LoVo (cell line): ENCODE measurements around the gene ZNF423.

Experiments used
- DNase-seq: peaks from one replicate; pipeline ENCODE4 v3.0.0-alpha.2; 2016; ENCODE audit warnings: low spot score

The ZNF423 gene

DNA sequence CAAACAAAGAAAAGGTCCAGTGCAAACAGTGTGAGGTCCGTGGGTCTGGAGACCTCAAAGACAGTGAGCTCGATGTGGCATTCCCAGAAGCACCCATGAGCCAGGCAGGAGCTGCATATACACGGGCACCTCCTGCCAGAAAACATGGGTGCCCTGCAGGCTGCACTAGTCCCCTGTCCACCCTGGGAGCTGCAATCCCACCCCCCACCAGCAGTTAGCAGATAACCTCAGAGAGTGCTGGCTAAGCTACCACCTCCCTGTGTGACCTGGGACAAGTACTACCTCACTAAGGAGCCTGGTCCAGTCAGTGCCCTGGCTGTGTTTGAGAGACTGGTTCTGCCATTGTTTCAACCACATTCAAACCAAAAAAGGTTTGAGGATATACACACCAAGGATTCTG is 135.7 kb downstream of the ZNF423 start:
- DNase-seq = no peak

DNA sequence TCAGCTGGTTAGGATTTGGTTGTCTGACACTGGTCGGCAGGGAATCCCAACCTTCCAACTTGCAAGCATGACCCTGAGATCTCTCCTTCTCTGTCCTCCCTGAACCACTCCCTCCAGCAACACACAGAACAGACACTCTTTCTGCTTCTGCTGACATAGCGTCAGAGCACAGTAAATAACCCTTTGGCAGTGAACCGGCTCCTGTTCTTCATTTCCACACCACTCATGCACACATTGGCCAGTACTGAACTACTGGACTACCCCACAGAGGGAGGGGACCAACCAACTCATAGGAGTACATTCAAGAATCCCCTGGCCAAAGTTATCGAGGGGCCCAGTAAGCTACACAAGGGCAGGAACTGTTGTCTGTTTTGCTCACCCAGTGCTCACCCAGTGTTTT is 138.2 kb downstream of the ZNF423 start:
- no peak for DNase-seq

DNA sequence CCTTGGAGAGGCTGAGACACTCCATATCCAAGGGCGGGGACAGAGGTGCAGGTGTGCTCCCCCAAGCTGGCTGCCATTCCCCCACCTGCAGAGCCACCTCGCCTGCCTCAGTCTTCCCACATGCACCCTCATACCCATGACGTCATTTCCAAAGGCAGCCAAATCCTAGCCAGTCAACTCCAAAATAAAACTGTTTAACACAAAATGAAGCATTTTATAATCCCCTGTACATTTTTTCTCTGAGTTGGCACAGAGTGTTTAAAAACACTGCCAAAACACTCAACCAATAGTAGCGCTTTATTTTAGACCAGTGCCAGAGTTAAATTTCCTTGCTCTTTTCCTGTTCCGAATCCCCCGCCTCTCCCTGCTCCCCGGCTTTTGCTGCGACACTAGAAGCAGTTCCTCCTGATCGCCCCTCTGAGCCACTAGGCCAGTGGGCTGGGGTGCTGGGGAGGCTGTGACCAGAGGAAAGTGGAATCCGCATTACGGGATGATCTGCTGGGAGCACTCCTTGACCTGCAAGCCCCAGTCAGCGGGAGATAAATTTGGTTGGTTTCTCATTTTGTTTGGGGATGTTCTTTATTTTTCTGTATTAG is 139.5 kb downstream of the ZNF423 start:
- no peak for DNase-seq

DNA sequence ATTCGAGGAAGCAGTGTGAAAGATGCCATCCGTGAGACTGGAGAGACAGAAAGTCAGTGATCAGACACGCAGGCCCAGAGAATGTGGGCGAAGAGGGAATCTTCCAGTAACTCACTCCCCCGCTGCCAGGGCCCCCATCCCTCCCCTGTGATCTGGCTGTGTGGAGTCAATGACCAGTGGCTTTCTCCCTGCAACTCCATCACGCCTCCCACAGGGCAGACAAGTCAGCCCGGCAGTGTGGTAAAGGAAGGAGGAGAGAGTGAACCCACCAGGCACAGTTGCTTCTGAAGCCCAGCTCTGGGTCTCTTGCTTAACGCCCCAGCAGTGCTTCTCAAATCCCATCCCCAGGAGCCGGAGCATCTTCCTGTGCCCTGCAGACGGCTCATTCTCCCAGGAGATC is 142.1 kb downstream of the ZNF423 start:
- no peak for DNase-seq

DNA sequence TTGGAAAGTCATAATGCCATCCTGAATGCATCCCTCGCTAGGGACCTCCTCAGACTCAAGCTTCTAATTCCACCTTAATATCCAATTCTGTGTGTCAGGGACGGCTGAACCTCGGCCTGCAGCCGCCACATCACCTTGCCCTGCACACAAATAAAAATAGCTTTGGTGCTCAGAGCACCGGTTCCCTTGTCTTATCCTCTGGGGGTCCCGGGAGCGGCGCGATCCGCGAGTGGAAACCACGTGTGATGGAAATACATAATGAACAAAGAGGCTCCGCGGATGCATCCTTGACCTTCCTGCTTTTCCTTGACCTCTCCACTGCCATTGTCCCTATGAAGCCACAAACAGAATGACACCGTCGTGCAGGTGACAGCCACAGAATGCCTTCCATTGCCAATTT is 143.4 kb downstream of the ZNF423 start:
- no peak for DNase-seq

DNA sequence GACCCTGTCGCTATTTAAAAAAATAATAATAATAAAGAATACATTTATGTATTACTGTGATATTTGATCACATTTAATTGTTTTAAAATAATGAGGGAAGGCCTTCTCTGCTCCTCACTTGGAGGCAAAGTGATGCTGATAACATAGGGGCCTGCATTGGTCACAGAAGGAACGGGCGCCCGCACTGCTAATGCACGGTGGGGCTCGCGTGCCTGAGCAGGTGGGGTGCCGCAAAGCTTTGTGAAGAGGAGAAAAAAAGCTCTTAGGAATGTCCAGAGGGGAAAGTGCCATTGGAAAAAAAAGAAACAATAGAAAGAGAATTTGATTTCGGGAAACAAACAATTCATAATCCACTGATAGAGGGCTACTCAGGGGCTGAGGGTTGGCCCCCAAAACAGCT is 143.8 kb downstream of the ZNF423 start:
- DNase-seq = no peak

DNA sequence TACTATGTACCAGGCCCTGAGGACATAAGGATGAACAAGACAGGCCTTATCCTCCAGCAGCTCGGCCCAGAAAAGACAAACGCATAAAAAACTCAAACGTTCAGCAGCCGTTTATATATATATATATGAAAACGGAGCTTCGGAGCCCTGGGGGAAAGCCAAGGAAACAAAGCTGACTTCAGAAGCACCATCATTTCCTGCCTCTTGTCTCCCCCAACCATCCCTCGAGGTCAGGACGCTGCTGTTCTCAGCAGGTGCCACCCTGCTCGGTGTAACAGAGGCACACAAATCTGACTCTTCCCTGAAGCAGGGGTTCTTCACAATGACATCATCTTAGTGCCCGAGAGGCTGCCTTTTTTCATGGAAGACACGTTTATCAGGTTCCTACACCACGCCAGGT is 146.9 kb downstream of the ZNF423 start:
- DNase-seq = no peak

DNA sequence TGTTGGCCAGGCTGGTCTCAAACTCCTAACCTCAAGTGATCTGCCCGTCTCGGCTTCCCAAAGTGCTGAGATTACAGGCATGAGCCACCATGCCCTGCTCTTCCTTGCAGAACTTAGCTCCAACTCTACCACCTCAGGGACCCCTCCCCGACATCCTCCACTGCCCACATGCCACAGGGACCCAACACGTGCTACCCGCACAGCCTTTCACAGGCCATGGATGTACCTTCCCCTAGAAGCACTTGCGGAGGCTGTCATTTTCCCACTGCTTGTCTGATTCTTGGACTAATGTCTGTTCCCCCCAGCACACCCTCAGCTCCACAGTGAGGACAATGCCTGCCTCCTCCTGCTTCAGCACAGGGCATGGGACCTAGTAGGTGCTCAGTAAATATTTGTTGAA is 147.4 kb downstream of the ZNF423 start:
- no peak for DNase-seq

DNA sequence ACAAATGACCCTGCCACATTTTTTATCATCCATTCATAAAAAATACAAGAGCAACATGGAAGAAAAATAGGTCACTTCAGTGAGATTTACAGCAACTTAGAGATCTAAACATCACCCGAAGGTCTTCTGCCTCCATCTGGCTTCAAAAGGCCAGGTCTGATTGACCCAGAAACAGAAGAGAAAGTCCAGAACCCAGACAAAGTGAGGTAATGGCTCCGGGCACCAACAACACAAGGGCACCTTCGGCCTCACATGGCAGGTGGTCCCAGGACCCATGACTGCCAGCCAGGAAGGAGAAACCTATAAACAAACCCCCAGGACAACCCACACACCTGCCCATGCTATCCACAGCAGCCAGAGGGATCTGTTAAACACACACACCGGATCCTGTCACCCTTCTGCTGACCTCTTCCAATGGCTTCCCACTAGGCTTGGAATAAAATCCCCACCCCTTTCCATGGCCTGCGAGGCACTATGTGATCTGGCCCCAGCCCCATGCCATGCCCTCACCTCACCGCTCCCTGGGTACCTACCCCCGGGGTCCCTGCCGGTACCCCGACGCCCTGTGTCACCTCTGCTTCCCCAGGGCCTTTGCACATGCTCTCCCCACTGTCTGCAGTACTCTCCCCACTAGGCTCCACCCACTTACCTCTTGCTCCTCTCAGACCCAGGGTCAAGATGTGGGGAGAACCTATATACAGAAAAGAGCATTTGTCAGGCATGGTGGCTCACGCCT is 149.1 kb downstream of the ZNF423 start:
- no peak for DNase-seq

DNA sequence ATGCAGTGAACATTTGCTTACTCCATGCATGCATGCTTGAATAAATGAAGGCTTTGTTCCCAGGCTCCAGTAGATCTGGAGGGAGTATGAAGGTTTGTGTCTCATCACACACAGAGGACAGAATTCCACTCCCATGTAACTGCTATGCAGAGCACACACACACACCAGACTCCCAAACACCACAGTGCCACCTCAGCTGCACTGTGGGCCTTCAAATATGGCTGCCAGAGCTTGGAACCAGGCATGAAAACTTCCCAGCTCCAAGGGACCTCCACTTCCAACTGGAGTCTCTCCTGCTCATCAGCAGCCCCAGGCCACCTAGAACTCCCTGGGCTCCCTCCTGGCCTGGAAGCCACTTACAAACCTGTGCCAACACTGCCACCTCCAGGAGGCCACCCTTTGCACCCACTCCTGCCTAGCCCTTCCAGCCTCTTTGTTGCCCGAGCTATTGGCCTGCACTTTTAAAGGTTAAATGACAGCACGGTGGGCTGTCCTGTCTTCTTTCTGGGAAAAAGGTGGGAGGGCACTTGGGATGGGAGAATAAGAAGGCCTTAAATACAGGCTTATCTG is 151.2 kb downstream of the ZNF423 start:
- no peak for DNase-seq

DNA sequence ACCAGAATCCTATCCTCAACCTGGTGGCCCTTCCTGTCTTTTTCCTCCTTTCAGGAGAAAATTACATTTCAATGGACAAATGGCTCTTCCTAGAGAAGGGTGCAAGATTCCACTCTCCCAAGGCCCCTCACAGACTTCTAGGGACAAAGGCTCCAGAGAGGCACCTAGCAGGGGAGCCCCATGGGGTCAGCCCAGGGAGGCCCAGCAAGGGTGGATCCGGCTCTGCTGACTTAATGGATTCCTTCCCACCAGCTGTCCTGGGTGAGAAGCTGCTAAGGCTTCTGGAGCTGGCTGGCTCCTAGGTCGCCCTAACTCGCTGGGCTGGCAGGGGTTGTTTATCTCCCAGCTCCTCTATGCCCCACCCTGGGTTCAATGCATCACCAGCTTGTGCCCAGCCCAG is 152.4 kb downstream of the ZNF423 start:
- no peak for DNase-seq

DNA sequence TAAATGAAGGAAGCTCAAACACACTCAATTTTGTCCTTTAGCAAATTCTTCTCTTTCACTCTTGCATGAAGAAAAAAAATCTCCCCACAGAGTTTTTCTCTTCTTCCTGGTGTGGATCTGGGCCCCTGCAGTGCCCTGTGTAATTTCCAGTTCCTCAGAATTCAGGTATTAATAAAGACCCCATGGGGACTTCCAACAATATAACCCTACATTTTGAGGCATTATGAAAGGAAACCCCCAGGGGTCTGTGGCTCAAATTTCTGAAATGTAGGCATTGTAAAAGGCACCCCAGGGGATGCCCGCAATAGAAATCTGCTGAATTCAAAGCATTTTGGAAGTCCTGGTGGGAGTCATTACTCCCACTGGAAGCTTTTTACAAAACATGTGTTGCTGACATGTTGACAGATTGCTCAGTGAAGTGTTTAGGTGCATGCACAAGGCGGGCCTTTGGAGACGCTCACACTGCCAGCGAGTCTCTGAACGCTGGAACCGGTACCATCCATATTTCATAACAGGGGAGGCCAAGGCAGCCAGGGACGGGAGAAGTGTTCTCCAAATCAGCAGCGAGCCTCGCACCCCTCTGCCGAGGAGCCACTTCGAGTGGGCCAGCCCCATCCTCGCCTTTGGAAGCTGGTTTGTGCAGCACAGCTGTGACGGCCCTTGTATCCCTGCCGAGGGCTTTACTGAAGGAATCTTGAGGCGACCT is 154.0 kb downstream of the ZNF423 start:
- no peak for DNase-seq

DNA sequence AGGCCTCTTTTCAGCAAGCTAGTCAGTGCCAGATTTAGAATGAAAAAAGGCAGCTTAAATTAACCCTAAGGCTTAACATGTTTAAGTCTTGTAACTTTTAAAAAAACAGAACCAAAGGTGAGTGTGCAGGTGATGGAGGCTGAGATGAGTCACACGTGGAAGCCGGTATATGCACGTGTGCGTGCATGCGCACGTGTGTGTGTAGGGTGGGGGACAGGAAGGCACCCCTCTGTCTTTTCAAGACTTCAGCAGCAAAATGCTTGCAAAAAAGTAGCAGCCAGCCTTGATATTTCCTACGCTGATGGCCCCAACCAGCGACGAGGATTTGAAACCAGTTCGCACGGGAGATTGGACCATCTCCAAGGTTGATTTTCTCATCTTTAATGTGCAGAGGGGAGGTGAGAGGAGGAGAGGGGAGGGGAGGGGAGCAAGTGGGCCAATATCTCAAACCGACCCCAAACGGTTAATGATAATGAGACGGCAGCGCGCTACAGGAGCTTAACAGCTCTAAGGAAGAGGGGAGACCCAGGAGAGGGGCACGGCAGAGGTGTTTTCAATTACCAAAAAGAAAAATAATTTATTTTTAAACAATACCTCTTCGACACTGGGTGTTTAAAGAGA is 154.7 kb downstream of the ZNF423 start:
- no peak for DNase-seq

DNA sequence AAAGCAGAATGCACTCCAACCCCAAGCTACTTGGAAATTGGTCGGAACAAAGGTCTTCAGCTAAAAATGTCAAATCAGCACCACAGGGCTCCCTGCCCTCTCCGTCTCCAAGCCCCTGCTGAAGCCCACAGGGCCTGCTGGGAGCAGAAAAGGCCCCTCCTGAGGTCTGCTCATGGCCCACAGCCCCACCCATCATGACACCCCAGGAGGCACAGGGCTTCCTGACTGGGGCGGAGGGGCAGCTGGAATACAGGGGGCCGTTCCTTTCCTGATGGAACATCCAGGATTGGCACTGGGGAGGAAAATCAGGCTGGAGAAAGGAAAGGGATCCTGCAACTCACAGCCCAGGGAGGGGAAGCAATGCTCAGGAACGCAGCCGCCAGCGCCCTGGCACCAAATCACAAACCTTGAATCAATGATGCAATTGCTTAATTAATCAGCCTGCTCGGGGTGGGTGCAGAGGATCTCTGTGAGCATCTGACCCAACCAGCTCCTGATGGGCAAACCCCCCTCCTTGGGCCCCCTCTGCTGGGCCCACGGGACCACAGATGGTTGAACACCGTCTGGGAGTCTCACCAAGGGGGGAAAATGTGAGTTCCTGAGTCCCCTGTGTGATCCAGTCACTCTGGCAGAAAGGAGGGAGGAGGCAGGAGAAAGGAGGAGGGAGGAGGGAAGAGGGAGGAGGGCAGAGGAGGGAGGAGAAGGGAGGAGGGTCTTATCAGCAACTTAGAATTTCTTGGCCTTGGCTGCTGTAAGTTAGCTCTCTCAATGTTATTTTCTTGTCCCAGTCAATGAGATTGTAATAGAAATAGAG is 155.5 kb downstream of the ZNF423 start:
- DNase-seq = no peak

DNA sequence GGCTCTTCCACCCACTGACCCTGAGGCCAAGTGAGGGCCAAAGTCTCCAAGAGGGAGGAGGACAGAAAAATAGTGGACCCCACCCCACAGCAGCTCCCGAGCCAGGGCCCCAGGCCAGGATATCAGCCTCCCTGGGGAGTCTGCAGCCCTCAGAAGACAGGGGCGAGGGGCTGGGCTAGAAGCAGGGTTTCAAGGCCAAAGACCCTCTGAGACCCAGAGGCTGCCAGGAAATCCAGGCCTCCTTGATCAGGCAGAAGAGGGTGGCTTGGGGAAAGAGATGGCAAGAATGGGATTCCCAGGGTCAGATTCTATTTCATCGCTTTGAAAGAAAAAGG is 156.1 kb downstream of the ZNF423 start:
- DNase-seq = no peak

DNA sequence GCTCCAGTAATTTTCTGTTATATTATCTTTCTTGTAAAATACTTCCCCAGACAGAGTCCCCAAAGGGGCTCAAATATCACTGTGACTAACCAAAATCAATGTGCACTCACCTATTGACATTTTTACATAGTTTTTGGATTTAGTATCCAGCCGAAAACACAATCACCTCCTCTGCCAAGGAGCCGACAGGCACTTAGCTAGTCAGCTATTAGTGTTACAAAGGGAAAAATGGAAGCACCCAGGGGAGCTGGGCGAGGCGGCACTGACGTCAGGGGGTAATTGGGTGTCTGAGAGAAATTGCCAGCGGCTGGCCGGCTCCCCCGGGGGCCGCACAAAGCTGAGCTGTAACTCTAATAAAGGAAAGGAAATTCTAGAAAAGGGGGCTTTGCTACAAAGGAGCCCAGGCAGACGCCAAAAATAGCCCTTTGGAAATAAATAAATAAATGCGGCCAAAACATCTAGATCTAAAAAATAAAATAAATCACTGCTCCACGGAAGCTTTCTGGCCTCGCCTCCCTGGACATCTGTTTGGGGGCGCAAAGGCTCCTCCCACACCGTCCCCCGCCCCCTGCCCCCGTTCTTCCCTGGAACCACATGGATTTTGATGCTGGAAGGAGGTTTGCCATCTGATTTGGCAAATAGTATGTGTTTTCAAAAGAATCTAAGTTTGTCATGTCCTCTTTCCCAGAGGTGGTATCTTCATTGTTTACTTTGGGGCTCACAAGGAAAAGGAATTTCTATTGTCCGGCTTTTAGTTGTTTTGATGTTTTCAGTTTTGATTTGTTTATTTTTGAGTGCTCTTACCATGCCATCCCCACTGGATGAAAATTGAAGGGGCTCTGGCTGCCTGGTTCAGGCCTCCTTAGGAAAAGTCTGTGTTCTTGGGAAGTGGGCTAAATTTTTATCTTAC is 156.7 kb downstream of the ZNF423 start:
- DNase-seq = no peak

DNA sequence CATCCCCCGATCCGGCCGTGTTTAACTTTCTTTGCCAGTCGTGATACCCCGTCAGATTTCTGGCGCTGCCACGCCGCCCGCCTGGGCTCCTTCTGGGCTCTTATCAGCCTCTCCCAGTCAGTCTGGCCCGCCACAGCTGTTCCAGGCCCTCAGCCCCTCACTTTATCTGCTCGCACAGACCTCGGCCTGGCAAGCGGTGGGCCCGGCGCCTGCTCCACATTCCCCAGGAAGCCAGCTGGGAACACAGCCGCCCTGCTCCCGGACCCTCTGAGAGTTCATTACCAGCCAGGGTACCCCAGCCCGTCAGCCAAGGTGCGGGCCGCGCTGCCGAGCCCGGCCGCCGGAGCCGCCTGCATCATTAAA is 157.5 kb downstream of the ZNF423 start:
- no peak for DNase-seq

DNA sequence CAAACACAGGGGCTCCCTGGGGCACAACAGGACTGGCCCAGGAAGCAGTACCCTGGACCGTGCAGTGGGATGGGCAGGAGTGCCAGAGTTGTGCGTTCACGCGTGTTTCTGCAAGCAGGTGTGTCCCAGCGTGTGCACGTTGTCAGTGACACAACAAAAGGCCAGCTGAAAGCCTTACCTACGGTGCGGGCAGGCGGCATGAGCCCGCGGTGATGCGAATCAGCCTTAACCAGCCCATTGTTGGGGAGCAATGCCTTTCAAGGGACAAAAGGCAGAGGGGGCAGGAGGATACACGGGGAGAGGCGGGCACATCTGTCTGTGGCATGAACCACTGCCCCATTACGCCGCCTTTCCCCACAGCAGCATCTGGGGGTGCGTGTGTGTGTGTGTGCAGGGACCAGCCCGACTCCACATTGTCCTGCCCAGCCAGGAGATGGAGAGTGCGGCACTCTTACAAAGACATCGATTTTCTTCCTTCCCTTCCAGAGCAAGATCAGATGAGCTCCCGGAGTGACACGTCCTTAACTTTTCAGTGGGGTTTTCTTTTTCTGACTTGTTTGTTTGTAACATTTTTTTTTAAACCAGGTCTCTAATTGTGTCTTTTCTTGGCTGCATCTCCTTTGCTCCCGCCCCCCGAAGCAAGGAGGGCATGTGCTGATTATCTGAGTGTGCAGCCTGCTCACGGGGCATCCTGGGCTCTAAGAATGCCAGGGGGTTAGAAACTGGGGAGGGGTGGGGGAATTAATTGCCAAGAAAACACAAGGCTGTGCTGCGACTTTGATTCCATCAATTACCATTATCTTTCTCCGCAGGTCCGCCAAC is 158.1 kb downstream of the ZNF423 start:
- no peak for DNase-seq

DNA sequence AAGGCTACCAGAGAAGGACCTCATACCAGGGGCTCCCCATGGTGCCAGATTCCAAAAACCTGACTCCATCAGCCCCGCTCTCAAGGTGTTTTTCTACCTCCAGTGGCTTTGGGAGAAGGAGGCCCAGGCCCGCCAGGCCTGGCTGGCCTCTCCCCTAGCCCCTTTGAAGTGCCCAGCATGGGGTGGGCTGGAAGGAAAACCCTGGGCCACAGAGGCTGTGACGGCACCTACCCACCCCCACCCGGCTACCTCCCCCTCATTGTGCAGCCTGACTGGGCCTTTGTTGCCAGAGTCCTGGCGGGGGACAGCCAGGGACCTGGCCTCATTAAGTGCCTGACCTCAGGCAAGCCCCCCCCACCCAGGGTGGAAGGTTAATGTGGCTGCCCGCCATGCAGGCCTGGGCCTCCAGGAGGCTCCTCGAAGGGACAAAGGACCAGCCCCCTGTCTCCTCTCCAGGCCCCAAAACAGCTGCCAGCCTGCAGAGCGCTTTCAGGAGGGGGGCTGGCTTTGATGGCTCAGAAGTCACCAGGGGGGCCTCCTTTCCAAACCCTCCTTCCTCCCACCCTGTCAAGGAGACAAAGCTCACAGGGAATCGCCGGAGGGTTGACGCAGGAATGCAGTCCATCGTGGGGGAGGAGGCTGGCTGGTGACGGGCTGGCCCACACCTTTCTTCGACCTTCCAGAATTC is 159.4 kb downstream of the ZNF423 start:
- DNase-seq = no peak
